Fibroblast of skin of scalp (primary cell): ENCODE results near the gene LRRTM2. TPM values are rescaled to one million over a fixed set of nuclear protein-coding genes. Genes with fewer than 3 reads are reported as not detected.
A peak's percentile ranks its signal among the peaks of the same experiment; 100 is the strongest.
"Not testable (repeated sequence)": the region's sequence is repeated elsewhere in the genome, so short reads cannot be mapped to it uniquely, and the experiment has no call there.

Source experiments
- DNase-seq: peaks from one replicate; pipeline ENCODE4 v3.0.0-alpha.2; 2013
- polyA plus RNA-seq, 2 experiments: library from polyadenylated mRNA; unstranded; fragments of 120-200 nt; gene quantifications; one replicate each; pipeline ENCODE4 v1.2.1, GENCODE V29; 2013; ENCODE audit not compliant: insufficient read length in 2 of 2

The LRRTM2 gene
- 0.11 TPM for polyA plus RNA-seq (2013, experiment 1 of 2; ENCODE audit: insufficient read length)
- 0.16 TPM for polyA plus RNA-seq (2013, experiment 2 of 2; ENCODE audit: insufficient read length)

GRCh38 chr5:138874771-138875551, at the start of gene LRRTM2:
TSS of gene LRRTM2 (minus strand) at chr5:138875335. CDS start at chr5:138874911, 424 bp downstream.
- DNase-seq: peak; percentile 84

- DNase-seq: no peak
Measured at GRCh38 chr5:138922494-138922893, 47.4 kb upstream of the LRRTM2 start.

- not testable (repeated sequence) for DNase-seq
Measured at GRCh38 chr5:138921362-138921761, 46.2 kb upstream of the LRRTM2 start.

GRCh38 chr5:138920181-138920580, 45.0 kb upstream of the LRRTM2 start:
- DNase-seq: no peak

GRCh38 chr5:138918686-138919085, 43.6 kb upstream of the LRRTM2 start:
- DNase-seq: no peak

GRCh38 chr5:138914338-138914737, 39.2 kb upstream of the LRRTM2 start:
- DNase-seq: no peak

- no peak for DNase-seq
Measured at GRCh38 chr5:138913773-138914172, 38.6 kb upstream of the LRRTM2 start.

GRCh38 chr5:138912093-138912492, 37.0 kb upstream of the LRRTM2 start:
- no peak for DNase-seq

GRCh38 chr5:138911441-138911840, 36.3 kb upstream of the LRRTM2 start:
- DNase-seq: peak; percentile 51

- DNase-seq: peak; percentile 30
Measured at GRCh38 chr5:138910546-138911185, 35.5 kb upstream of the LRRTM2 start.

GRCh38 chr5:138909734-138910133, 34.6 kb upstream of the LRRTM2 start:
- no peak for DNase-seq

GRCh38 chr5:138905541-138905940, 30.4 kb upstream of the LRRTM2 start:
- DNase-seq: peak; percentile 78

- peak; percentile 37 for DNase-seq
Measured at GRCh38 chr5:138903130-138903775, 28.1 kb upstream of the LRRTM2 start.

- DNase-seq: no peak
Measured at GRCh38 chr5:138901716-138902115, 26.6 kb upstream of the LRRTM2 start.

- peak; percentile 35 for DNase-seq
Measured at GRCh38 chr5:138900281-138900965, 25.3 kb upstream of the LRRTM2 start.

- no peak for DNase-seq
Measured at GRCh38 chr5:138898742-138899141, 23.6 kb upstream of the LRRTM2 start.

- no peak for DNase-seq
Measured at GRCh38 chr5:138898299-138898698, 23.2 kb upstream of the LRRTM2 start.

- no peak for DNase-seq
Measured at GRCh38 chr5:138895918-138896317, 20.8 kb upstream of the LRRTM2 start.

- no peak for DNase-seq
Measured at GRCh38 chr5:138890644-138891043, 15.5 kb upstream of the LRRTM2 start.

GRCh38 chr5:138889994-138890393, 14.9 kb upstream of the LRRTM2 start:
- DNase-seq: no peak

- DNase-seq: no peak
Measured at GRCh38 chr5:138884554-138884953, 9.4 kb upstream of the LRRTM2 start.

- DNase-seq: no peak
Measured at GRCh38 chr5:138884094-138884493, 9.0 kb upstream of the LRRTM2 start.

- no peak for DNase-seq
Measured at GRCh38 chr5:138883211-138883610, 8.1 kb upstream of the LRRTM2 start.
